ENCODE results near the gene MICAL1.

DNA sequence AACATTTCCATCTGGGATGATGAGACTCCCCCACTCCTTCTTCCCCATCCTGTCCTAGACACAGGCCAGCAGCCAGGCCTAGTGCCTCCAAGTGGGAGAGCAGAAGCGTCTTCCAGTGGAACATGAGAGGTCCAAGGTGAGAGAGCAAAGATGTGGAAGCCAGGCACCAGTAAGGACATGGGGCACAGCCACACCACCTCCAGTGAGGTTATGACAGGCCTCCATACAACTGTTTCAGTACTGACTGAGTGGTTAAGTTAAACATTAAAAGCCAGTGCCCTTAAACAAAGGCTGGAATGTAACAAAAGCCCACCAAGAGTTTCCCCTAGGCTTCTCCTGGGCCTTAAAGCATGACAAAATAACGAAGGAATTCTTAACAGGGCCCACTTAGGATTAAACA lies 22.2 kb upstream of the MICAL1 start:
- TF ChIP-seq, protein P1, sequence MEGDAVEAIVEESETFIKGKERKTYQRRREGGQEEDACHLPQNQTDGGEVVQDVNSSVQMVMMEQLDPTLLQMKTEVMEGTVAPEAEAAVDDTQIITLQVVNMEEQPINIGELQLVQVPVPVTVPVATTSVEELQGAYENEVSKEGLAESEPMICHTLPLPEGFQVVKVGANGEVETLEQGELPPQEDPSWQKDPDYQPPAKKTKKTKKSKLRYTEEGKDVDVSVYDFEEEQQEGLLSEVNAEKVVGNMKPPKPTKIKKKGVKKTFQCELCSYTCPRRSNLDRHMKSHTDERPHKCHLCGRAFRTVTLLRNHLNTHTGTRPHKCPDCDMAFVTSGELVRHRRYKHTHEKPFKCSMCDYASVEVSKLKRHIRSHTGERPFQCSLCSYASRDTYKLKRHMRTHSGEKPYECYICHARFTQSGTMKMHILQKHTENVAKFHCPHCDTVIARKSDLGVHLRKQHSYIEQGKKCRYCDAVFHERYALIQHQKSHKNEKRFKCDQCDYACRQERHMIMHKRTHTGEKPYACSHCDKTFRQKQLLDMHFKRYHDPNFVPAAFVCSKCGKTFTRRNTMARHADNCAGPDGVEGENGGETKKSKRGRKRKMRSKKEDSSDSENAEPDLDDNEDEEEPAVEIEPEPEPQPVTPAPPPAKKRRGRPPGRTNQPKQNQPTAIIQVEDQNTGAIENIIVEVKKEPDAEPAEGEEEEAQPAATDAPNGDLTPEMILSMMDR (IDR thresholded peaks at IDR 0.05; ENCODE audit: low read depth, low read length): no peak
- TF ChIP-seq EZH2phosphoT487 (IDR thresholded peaks at IDR 0.05; ENCODE audit: low read depth): no peak

Measured in OCI-LY3 (cell line).